Natural killer cell (primary cell): ENCODE results near the gene PPIF. TPM values are rescaled to one million over a fixed set of nuclear protein-coding genes. Genes with fewer than 3 reads are reported as not detected.

Experiments
- ATAC-seq, 3 donors: fragments of 150-1000 bp in 2 of 3; fragments of 200-7000 bp in 1 of 3; cut with Tn5 transposase; 1 replicate in 1 of 3; 2 replicates in 2 of 3; pipeline ENCODE4 v1.10.0; 2021; ENCODE audit warnings: mild to moderate bottlenecking in 2 of 3, moderate library complexity in 2 of 3
- DNase-seq, 2 donors: peaks; one replicate each; pipeline versions ENCODE4 v3.0.0 to v3.0.0-alpha.2; 2013 to 2021; ENCODE audit warnings: mixed read lengths in 1 of 2
- H3K27ac ChIP-seq: one replicate; pipeline ENCODE4 v1.5.1; 2013; ENCODE audit warnings: mild to moderate bottlenecking, low read length
- H3K27me3 ChIP-seq: one replicate; pipeline ENCODE4 v1.6.1; 2013; ENCODE audit warnings: low read length; ENCODE audit not compliant: control insufficient read depth, insufficient read depth
- H3K36me3 ChIP-seq: one replicate; pipeline ENCODE4 v1.6.1; 2013; ENCODE audit warnings: low read length; ENCODE audit not compliant: control insufficient read depth, insufficient read depth
- H3K4me1 ChIP-seq: one replicate; pipeline ENCODE4 v1.6.1; 2013; ENCODE audit warnings: low read length; ENCODE audit not compliant: control insufficient read depth, insufficient read depth
- H3K4me3 ChIP-seq: one replicate; pipeline ENCODE4 v1.5.1; 2013; ENCODE audit warnings: low read length
- H3K9me3 ChIP-seq: one replicate; pipeline ENCODE4 v1.6.1; 2013; ENCODE audit warnings: low read length; ENCODE audit not compliant: control insufficient read depth, insufficient read depth
- H3K27ac Mint-ChIP-seq, 2 donors: one replicate each; pipeline ENCODE4 v1.8.0; 2022; ENCODE audit warnings: mild to moderate bottlenecking in 2 of 2, mixed read lengths in 2 of 2, moderate library complexity in 1 of 2
- H3K27me3 Mint-ChIP-seq, 2 donors: one replicate each; pipeline ENCODE4 v1.8.0; 2022; ENCODE audit warnings: low read depth in 2 of 2, mixed read lengths in 2 of 2
- H3K36me3 Mint-ChIP-seq: one replicate; pipeline ENCODE4 v1.8.0; 2022; ENCODE audit warnings: mixed read lengths
- H3K4me1 Mint-ChIP-seq, 2 donors: one replicate each; pipeline ENCODE4 v1.8.0; 2022; ENCODE audit warnings: mixed read lengths in 2 of 2
- H3K4me3 Mint-ChIP-seq: one replicate; pipeline ENCODE4 v1.8.0; 2022; ENCODE audit warnings: mild to moderate bottlenecking, moderate library complexity, mixed read lengths
- H3K9me3 Mint-ChIP-seq, 2 donors: one replicate each; pipeline ENCODE4 v1.8.0; 2022; ENCODE audit warnings: mixed read lengths in 2 of 2
- CTCF ChIP-seq: fragments of 200-600 bp; IDR thresholded peaks from one replicate; pipeline ENCODE4 v1.8.0; 2022; ENCODE audit warnings: antibody characterized with exemption
- WGBS: methylation state at CpG from one replicate; pipeline ENCODE4 v1.1.7; 2013; ENCODE audit warnings: missing lambda C conversion rate; ENCODE audit not compliant: insufficient coverage; 5-methylcytosine and 5-hydroxymethylcytosine counted together
- intact Hi-C: fragments of 100-400 bp; cut with micrococcal nuclease; formaldehyde crosslinking; loops from one replicate; pipeline ENCODE4 v1.14.2; 2022
- total RNA-seq, 4 donors: library from RNA; stranded (reverse); fragments of 120-200 nt in 1 of 4; gene quantifications; one replicate each; pipeline versions ENCODE4 v1.2.3 to v1.2.4, GENCODE V29; 2013 to 2022

Gene PPIF
- total RNA-seq, 3 donors from 2014 or later (not counting 1 experiment from before 2014, with no cell fraction given): 59.5 to 99.1 (median 66.3) TPM

DNA sequence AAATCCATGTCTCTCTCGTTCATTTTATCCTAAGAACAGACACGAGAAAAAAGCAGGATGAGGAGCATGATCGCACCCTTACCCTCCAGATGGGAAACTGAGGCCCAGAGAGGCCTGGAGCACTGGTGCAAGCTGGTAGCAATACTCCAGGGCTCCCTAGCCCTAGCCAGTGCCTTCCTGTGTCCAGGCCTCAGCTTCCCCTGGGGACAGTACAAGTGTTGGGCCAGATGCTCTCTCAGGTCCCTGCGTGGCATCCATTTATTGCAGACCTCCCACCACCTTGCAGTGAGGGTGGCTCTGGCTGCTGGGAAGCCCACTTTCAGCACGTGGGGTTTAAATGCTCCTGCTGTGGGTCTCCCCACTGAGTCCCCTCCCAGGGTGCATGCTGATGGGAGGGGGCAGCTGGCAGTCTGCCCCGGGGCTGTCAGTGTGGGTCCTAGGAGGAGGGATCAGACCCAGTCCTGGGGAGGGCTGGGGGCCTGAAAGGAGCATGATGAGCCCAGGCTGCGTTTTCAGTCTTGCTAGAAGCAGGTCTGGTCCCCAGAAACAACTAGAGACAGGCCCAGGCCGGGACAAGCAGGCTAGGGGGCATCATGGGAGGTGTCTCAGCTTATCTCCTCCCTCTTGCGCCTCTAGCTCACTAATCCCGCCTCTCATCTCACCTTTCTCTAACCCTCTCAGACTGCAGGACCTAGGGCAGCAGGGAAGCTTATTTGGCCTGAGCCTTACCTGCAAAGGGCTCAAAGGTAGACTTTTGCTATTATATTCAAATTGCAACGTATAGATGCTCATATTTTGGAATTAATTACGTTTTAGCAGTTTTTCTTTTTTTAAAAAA is 662 bp upstream of the PPIF start:
- peak in 1 of 2 donors; percentile 35 for DNase-seq
- Histone ChIP-seq H3K27ac (no peak overlapping the region), H3K9me3 (no peaks in the 10 kb centered on the region), H3K4me1 (peaks cover 38% of the 10 kb centered on the region), H3K4me3 (no peak overlapping the region), H3K27me3 (no peaks in the 10 kb centered on the region), H3K36me3 (peaks cover 20% of the 10 kb centered on the region)
- H3K4me1 Mint-ChIP-seq: peaks cover 17 to 44% of the 10 kb centered on the region in 2 donors
- H3K36me3 Mint-ChIP-seq: no peaks in the 10 kb centered on the region
- H3K27me3 Mint-ChIP-seq: no peaks in the 10 kb centered on the region
- no peak for TF ChIP-seq CTCF
- no peaks in the 10 kb centered on the region for H3K9me3 Mint-ChIP-seq
- intact Hi-C loops: no loop called here
- H3K4me3 Mint-ChIP-seq: peak overlapping the region; percentile 87
- peak overlapping the region in 1 of 2 donors; percentile 92 for H3K27ac Mint-ChIP-seq
- 74% methylated on average over 12 of the region's 12 CpGs for WGBS
- no peak for ATAC-seq

- peaks cover 17 to 45% of the 10 kb centered on the region in 2 donors for H3K4me1 Mint-ChIP-seq
- no peaks in the 10 kb centered on the region for H3K9me3 Mint-ChIP-seq
- H3K4me3 Mint-ChIP-seq: peak overlapping the region; percentile 87
- intact Hi-C loops: loop anchor here (2.0 kb wide), 1 partner anchor 97 kb away; the partner anchor contains the start of gene ZCCHC24
- H3K27ac ChIP-seq: peak overlapping the region; percentile 76
- H3K27me3 ChIP-seq: no peaks in the 10 kb centered on the region
- peak overlapping the region; percentile 81 for H3K4me3 ChIP-seq
- peak; percentile 73 to 86 for DNase-seq
- WGBS: 8% methylated on average over 34 of the region's 34 CpGs
- H3K9me3 ChIP-seq: no peaks in the 10 kb centered on the region
- ATAC-seq: peak; percentile 68 to 79 (median 71)
- H3K27ac Mint-ChIP-seq: peak overlapping the region; percentile 91 to 92
- TF ChIP-seq CTCF: no peak
- peaks cover 41% of the 10 kb centered on the region for H3K4me1 ChIP-seq
- peaks cover 34% of the 10 kb centered on the region for H3K36me3 ChIP-seq
- no peaks in the 10 kb centered on the region for H3K27me3 Mint-ChIP-seq
- no peaks in the 10 kb centered on the region for H3K36me3 Mint-ChIP-seq
Observed at GRCh38 chr10:79347894-79348639, 798 bp downstream of the PPIF start.

DNA sequence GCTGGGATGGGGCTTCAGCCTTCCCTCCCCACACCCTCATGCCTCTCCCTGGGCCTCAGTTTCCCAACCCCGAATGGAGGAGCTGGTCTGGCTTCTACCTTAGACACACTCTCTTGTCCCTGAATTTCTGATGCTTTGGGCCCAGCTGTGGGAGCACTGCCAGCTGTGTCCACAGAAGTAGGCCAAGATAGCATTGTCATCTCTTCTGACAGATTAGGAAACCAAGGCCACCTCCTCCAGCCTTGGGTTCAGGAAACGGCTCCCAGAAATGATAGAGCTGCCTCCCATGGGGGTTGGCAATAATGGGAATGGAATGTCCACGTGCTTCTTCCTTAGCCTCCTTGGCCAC is 1.3 kb downstream of the PPIF start:
- H3K4me3 ChIP-seq: peak overlapping the region; percentile 81
- intact Hi-C loops: loop anchor here (2.0 kb wide), 1 partner anchor 96 kb away; the partner anchor contains the start of gene ZCCHC24
- no peak for TF ChIP-seq CTCF
- H3K27me3 ChIP-seq: no peaks in the 10 kb centered on the region
- 85% methylated on average over 2 of the region's 3 CpGs for WGBS
- ATAC-seq (no peak), DNase-seq (no peak)
- H3K27ac ChIP-seq: peak overlapping the region; percentile 76
- H3K4me3 Mint-ChIP-seq: peak overlapping the region; percentile 87
- no peaks in the 10 kb centered on the region for H3K27me3 Mint-ChIP-seq
- H3K36me3 ChIP-seq: peaks cover 39% of the 10 kb centered on the region
- H3K36me3 Mint-ChIP-seq: no peaks in the 10 kb centered on the region
- peaks cover 40% of the 10 kb centered on the region for H3K4me1 ChIP-seq
- peak overlapping the region; percentile 91 to 92 for H3K27ac Mint-ChIP-seq
- H3K9me3 Mint-ChIP-seq: no peaks in the 10 kb centered on the region
- H3K4me1 Mint-ChIP-seq: peaks cover 23 to 47% of the 10 kb centered on the region in 2 donors
- H3K9me3 ChIP-seq: no peaks in the 10 kb centered on the region
